C1 segment of cervical spinal cord (tissue), 14 donors: Measurements from ENCODE around the gene MADCAM1.
A peak's percentile ranks its signal among the peaks of the same experiment; 100 is the strongest.
"Not testable (repeated sequence)": the region's sequence is repeated elsewhere in the genome, so short reads cannot be mapped to it uniquely, and the experiment has no call there.

Experiments used
- DNase-seq, 14 donors: peaks; one replicate each; lab custom pipeline; 2025; lab: John Stamatoyannopoulos, UW

Gene MADCAM1

DNA sequence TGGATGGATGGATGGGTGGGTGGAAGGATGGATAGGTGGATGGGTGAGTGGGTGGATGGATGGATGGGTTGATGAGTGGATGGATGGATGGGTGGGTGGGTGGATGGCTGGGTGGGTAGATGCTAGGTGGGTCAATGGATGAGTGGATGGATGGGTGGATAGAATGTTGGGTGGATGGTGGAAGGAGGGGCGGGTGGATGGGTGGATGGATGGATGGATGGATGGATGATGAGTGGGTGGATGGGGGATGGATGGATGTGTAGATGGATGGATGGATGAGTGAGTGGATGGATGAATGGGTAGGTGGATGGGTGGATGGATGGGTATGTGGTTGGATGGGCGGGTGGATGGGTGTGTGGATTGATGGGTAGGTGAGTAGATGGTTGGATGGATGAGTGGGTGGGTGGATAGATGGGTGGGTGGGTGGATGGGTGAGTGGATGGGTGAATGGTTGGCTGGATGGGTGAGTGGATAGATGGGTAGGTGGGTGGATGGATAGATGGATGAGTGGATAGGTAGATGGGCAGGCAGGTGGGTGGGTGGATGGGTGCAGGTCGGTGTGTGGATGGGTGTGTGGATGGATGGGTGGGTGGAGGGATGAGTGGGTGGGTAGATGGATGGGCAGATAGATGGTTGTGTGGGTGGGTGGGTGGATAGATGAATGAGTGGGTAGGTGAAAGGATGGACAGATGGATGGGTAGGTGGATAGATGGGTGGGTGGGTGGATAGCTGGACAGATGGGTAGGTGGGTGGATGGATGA, 31.1 kb upstream of the MADCAM1 start:
- no peak for DNase-seq

DNA sequence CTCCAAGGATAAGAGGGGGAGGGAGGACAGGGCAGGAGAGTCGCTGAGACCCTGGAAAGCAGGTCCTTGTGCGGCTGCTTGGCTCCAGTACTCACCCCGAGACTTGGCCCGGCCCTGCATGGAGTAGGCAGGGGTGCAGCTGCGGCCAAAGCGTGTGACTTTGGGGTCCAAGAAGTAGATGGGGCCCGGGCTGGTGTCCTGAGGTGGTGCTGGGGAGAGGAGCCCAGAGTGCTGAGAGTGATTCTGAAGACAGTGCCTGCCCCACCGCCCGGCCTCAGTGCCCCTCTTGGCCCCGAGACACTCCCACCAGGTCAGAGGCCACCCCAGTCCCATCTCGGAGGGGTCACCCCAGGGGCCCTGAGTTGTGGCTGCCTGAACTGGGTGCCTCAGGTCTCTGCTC, 28.7 kb upstream of the MADCAM1 start:
- no peak for DNase-seq

DNA sequence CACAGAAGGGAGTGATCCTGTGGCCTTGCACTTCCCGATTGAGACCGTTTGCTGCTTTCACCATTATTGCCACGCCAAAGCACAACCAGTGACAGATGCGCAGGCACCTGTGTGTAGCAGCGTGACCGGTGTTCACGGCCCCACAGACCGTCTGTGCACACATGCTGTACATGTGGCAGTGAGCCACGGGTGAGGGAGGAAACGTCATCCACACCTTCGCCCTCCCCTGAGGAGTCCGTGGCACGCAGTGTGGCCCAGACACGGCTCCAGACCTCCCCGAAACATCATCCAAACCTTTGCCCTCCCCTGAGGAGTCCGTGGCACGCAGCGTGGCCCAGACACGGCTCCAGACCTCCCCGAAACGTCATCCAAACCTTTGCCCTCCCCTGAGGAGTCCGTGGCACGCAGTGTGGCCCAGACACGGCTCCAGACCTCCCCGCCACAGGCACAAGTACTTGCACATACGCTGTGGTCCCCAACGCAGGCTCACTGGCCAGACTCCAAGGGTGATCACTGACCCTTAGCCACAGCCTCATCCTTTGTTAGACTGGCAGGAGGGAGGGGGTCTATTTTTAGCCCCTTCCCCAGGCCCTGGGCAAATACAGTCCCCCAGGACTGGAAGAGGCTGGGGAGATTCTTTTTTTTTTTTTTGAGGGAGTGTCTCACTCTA, 27.6 kb upstream of the MADCAM1 start:
- DNase-seq, result no peak

DNA sequence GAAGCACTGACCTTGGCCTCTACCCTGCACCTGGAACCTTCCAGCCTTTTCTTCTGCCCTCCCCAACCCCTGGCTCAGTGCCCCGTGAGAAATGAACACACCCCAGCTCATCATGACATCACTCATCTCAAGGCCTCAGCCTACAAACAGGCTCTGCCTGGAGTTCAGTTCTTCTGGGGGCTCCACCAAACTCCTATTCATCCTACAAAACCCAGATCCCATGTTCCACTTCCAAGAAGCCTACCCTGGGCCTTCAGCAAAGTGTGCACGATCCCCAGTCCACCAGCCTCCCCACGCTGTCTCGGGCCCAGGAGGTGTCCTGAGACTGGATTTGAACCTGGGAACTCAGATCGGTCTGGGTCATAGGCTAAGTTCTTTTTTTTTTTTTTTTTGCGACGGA, 26.5 kb upstream of the MADCAM1 start:
- no peak for DNase-seq

DNA sequence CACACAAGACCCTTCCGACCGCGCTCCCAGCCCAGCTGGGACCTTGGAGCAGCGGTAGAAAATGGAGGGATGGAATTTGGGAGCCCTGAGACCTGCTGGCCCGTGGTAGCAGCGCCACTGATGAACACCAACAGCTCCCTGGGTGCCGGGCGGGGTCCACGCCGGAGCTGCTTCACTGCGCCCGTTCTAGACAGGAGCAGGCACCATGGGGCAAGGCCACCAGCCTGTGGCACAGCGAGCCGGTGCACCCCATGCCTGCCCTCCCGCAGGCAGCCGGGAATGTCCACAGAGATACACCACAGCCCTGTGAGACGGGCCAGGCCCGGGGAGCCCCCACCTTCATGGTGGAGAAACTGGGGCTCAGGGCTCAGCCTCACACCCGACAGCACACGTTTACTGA, 25.6 kb upstream of the MADCAM1 start:
- no peak for DNase-seq

DNA sequence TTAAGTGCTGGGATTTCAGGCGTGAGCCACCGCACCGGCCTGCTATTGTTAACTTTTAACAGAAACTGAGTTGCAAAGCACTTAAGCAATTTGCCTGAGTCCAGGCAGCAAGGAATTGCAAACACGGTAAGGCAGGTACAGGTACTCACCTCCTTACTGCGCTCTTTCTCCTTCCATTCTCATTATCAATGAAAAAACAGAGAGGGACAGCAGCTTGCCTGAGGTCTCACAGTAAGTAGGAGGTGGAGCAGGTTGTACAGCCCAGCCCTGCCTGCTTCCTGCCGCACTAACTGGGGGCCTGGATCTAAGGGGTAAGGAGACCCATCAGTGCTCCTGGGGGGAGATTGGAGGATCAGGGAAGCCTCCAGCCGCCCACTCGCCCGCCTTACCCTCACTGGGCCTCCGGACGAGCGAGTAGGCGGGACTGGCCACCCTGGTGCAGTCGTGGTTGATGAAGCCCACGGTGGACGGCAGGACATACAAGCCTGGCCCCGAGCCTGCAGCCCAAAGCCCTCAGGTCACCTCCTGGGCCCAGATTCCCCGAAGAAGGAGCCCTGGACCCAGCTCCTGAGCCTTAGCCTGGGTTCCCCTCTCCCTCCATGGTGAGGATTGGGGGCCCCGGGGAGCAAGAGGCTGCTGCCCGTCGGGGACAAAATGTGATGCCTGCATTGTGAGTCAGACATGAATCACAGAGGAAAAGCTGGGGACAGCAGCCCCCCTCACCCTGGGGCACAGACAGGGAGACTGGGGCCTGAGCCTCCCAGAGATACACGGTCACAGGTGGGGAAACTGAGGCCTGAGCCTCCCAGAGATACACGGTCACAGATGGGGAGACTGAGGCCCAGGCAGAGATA, 24.1 kb upstream of the MADCAM1 start:
- no peak for DNase-seq

DNA sequence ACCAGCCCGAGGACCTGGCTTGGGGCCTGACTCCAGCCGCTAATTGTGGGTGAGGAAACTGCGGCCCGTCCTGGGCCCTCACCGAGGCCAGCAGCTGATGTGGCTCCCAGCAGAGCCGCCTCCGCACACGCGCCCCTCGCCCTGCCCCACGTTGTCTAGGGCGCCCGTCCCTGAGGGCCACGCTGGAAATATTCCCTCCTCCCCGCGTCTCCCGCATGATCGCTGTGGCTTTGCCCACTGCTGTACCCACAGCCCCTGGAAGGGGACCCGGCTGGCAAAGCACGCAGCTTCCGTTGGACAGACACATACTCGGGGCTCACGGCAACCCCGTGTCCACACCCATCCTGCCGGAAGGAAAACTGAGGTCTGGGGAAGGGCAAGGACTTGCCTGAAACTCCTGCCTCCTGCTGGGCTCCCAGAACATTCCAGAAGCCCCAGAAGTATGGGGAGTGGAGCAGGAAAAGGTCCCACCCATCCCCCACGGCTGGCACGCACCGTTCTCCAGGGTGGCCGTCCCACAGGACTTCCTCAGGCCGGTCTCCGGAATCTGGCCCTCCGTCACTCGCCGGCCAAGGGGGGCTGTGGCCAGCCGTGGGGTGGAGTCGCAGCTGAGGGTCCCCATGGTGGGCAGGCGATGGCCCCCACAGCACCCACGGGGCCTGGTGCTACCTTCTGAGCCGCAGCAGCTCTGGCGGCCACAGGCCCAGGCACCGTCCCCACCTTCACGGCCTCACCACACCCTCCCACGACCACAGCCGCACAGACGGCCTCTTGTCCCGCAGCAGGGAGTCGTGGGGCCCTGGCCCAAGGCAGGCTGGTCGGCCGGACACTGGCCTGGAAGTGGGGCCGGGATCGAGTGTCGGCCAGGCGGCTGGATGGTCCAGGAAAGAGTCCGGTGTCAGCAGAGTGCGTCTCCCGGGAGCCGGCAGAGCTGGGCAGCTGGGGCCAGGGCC, 21.9 kb upstream of the MADCAM1 start:
- DNase-seq, result no peak

DNA sequence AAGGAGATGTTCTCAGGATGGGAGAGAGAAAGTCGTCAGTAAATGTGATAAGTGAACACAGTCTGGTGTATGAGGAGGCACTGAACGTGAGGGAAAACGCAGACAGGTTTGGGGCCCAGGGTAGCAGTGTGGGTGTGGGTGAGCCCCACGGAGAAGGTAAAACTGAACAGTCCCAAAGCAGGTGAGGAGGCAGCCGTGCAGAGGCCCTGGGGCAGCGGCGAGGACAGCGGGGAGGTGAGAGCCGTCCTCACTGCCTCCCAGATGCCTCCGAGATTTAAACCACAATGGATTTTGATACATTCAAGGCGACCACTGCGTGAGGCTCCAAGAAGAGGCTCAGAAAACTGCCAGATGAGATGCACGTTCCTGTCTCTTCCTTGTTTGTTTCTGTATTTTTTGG, 20.9 kb upstream of the MADCAM1 start:
- DNase-seq, result no peak

DNA sequence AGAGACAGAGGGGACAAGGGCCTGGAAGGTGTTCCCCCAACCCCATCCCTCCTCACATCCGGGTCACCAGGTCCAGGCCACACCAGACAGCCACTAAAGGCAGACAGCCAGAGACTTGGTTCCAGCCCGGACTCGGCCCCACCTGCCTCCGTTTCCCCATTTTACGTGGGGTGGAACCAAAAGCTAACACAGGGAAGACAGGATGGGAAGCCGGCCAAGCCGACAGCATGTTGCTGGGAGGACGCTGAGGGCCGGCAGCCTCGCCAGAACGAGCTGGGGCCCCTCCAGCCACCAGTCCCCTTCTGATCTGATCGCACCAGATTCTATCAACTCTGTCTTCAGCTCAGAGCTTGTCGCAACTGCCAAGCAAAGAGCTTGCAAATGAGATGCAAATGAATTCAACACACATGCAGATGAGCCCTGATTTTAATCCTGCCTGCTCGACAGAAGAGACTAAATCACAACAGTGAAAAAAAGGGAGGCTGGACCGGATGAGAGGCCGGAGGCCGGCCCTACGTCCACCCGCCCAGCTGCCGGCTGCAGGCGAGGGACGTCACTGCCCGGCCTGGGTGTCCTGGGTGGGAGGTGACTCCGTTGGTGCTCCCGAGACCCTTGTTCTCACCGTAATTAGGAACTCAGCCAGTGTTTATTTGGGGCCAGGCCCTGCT, 17.9 kb upstream of the MADCAM1 start:
- peak in 4 of 14 donors; percentile 12 to 62 (median 36) for DNase-seq

DNA sequence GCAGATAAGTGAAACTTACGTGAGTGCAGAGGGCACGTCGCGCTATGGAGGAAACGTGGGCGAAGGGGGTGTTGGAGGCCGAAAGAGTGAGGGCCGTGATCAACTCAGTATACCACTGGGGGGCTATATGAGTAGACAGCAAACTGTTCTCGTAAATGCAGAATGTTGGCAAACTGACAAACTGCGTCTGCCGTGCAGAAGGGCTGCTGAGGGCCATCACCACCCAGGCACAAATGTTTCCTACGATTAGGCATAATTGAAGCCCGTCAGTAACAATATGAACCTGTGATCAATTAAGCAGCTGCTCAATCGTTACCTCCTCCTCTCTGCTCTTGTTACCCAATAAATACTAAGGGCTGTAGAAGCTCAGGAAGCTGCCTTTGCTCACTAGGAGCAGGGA, 17.3 kb upstream of the MADCAM1 start:
- peak in 1 of 14 donors; percentile 62 for DNase-seq

DNA sequence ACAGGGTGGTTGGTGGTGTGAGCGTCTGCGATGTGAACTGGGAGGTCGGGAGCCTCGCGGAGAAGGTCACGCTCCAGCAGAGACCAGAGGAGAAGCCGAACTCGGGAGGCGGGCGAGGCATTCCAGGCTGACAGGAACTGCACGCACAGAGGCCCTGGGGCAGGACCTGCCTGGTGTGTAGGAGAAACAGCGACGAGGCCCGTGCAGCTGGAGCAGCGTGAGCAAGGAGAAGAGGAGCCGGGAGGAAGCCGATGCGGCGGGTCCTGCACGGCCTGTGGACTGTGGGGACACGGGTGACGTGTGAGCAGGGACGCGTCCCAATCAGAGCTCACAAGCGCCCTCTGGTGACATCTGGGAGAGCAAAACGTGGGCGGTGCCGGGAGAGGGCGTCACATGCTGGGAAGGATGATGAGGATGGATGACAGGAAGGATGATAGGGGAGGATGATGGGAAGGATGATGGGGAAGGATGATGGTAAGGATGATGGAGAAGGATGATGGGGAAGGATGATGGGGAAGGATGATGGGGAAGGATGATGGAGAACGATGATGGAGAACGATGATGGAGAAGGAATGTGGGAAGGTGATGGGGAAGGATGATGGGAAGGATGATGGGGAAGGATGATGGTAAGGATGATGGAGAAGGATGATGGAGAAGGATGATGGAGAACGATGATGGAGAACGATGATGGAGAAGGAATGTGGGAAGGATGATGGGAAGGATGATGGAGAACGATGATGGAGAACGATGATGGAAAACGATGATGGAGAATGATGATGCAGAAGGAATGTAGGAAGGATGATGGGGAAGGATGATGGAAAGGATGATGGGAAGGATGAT, 16.1 kb upstream of the MADCAM1 start:
- DNase-seq, result peak in 11 of 14 donors; percentile 16 to 81 (median 54)

DNA sequence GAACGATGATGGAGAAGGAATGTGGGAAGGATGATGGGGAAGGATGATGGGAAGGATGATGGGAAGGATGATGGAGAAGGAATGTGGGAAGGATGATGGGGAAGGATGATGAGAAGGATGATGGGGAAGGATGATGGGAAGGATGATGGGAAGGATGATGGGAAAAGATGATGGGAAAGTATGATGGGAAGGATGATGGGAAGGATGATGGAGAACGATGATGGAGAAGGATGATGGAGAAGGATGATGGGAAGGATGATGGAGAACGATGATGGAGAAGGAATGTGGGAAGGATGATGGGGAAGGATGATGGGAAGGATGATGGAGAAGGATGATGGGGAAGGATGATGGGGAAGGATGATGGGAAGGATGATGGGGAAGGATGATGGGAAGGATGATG, 15.2 kb upstream of the MADCAM1 start:
- not testable (repeated sequence) for DNase-seq

DNA sequence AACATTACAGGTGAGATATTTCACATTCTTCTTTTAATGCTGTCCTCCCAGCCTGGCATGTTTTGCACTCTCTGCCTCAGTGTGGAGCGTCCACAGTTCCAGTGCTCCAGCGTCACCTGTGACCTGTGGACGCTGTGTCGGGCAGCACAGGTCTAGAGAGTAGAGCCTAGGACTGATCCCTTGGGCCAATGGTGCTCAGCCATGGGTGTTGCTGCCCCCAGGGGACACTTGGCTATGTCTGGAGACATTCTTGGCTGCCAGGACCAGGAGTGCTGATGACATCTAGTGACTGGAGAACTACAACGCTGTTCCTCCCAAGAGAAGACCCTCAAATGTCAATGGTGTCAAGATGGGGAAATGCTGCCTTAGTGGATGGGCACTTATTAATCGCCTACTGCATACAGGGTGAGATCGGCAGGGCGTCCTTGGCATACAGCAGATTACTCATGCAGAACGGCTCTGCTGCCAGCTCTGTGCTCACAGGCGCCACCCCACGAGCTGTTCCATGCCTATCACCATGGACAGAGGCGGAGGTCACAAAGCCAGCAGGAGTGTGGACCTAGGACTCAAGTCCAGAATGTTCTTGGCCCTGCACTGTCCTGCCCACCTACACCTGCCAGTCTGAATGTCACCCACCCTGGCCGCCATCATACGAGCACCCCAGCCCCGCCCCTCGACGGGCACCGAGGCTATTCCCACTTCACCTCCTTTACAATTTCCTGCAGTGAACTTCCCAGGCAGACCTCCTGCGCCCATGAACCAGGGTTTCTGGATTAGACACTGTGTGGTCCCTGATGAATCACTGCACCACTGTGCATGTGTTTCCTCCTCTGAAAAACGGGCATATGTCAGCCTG, 13.9 kb upstream of the MADCAM1 start:
- DNase-seq, result no peak

DNA sequence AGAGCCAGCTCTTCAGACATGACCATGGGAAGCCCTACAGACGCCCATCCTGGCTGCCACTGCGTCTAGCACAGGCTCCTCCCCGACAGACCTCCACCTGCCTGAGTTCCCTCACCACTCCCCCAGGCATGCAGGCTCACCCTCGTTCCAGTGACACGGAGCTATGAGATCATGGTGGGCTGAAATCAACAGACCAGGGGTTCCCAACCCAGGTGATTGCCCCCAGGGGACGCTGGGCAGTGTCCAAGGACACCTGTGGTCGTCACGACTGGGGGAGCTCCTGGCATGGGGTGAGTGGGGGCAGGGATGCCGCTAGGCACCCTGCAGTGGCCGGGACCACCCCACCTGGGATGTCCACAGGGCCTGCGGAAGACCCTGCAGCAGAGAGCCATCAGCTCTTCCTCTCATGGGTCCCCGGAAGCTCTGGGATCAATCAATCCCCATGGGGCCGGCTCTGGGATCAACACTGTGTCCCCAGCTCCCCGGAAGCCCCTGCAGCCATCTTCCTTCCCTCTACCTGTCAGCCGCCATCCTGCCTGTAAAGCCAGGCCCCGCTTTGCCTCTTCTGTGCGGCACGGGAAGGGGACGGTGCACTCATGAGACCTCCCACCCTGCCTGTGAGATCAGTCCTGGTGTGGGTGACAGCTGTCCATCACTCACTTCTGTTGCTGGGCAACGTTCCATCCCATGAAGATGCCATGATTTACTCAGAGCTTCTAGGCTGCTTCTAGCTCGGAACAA, 12.8 kb upstream of the MADCAM1 start:
- DNase-seq, result no peak

DNA sequence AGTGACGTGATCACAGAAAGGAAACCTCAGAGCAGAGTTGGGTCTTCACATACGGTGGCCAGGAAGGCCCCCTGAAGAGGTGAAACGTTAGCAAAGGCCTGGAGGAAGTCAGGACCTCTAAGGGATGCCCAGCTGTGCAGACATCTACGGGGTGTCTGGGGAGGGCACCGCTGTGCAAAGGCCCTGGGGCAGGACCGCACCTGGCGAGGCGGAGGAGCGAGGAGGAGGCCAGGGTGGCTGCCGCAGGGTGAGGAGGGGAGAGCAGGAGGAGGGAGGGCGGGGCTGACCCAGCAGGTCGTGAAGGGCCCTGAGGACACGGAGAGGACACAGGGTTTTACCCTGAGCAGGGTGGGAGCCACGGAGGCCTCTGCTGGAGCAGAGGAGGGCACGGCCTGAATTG, 11.8 kb upstream of the MADCAM1 start:
- DNase-seq, result no peak

DNA sequence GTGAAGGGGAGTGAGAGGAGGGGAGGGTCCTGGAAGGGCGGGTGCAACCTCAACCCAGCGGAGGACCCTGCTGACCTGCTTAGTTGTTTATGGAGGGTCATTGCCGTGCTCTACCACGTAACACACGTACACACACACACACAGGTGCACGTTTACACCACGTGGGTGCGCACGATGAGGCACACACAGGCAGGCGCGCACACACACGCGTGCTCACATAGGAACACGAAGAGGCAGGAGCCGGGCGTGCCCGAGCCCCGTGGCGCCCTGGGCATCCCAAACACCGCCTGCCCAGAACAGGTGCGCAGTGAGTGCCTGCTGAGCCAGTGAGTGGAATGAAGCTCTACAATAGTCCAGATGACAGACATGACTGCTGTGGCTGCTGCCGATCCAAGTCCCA, 11.2 kb upstream of the MADCAM1 start:
- peak in 3 of 14 donors; percentile 31 to 70 (median 54) for DNase-seq

DNA sequence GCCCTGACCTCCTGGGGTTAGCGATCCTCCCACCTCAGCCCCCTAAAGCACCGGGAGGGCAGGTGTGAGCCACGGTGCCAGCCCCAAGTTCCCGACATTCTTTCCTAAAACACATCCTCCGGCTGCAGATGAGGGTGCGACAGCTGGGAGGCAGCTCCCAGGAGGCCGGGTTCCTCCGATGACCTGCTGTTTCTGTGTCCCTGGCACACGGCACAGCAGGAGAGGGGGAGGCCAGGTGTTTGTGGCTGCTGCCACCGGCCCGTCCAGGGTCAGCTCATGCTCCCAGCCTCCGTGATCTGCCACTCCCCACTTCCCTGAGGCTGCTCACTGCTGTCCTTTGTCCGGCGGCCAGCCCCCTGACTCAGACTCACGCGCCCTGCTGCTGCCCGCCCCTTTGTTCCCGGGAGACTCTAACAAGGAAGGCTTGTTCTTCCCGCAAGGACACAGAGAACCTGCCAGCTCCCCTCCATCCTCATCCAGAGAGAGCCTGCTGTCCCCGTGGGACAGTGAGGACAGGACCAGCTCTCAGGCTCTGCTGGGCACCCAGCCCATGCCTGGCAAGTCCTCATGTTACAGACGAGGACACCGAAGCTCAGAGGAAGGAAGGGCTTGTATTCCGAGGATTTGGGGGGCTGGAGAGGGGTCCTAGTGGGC, 10.6 kb upstream of the MADCAM1 start:
- peak; percentile 26 to 99 (median 85) for DNase-seq
